Testis (tissue), 2 donors: ENCODE data around the gene VASH2.

Experiments used
- CTCF ChIP-seq, 3 experiments: fragments of 450-650 bp in 2 of 3; fragments of 200-600 bp in 1 of 3; sonication (generic) in 1 of 3; IDR thresholded peaks; one replicate each; pipeline ENCODE4 v1.5.1; 2016 to 2019; ENCODE audit warnings: antibody characterized with exemption in 3 of 3, mild to moderate bottlenecking in 2 of 3, moderate library complexity in 1 of 3
- POLR2A ChIP-seq: fragments of 450-650 bp; IDR thresholded peaks from one replicate; pipeline ENCODE4 v1.6.1; 2017; ENCODE audit warnings: antibody characterized with exemption, mild to moderate bottlenecking, moderate library complexity

- TF ChIP-seq CTCF (IDR thresholded peaks at IDR 0.05), result no peak
- TF ChIP-seq POLR2A, result no peak
Measured at GRCh38 chr1:212983482-212983881, 33.1 kb downstream of the VASH2 start.
